Measurements from ENCODE around the gene PARD3B.

DNA sequence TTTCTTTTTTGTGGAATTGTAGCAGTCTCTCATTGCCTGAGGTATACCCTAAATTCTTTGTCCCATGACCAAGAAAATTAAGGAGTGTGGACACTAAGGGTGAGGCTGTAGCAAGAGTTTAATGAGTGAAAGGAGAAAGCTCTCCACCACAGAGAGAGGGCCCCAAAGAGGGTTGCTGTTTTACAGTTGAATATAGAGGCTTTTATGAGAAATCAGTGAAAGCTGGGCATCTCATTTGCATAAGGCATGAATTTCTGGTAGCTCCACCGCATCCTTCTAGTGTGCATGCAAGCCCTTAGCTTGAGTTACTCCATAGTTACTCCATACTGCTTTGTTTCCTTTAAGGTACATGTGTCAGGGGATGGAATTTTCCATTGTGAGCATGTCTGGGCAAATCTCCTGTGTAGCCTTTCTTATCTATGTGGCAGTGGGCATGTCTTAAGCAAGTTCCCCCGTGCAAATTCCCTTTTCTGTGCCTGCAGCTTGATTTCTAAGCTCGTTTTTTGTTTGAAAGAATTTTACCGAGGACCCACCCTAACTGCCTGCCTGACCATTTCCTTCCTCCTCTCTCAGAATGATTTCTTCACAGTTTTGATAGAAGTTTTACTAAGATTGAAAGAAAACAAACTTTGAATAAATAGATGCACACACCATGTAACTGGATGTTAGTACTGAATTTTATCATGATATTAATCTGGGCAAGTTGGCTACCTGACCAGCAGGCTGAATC is 218.9 kb downstream of the PARD3B start:
- TF ChIP-seq CTCF (IDR thresholded peaks at IDR 0.05; ENCODE audit: borderline replicate concordance, extremely low read depth, low read length, poor library complexity, severe bottlenecking) (no peak), EZH2 (IDR thresholded peaks at IDR 0.05; ENCODE audit: borderline replicate concordance, low read depth, low read length, severe bottlenecking) (no peak)

Data from DND-41 (cell line).